WTC11 (cell line): Measurements from ENCODE around the gene TSEN2. TPM values are rescaled to one million over a fixed set of nuclear protein-coding genes. Genes with fewer than 3 reads are reported as not detected.
A peak's percentile ranks its signal among the peaks of the same experiment; 100 is the strongest.
"Not testable (repeated sequence)": the region's sequence is repeated elsewhere in the genome, so short reads cannot be mapped to it uniquely, and the experiment has no call there.

ENCODE experiments used
- ATAC-seq: fragments of 200-7000 bp; cut with Tn5 transposase; 2 replicates; pipeline ENCODE4 v1.10.0; 2021; ENCODE audit warnings: mild to moderate bottlenecking, moderate library complexity
- CTCF ChIA-PET: fragments of 300-600 bp; sonication (Branson Sonifier 250); formaldehyde crosslinking; loops from one replicate; lab custom pipeline; 2021; ENCODE audit warnings: antibody characterized with exemption; lab: Charles Lee
- POLR2A ChIA-PET: fragments of 350-600 bp; sonication (Branson Sonifier 250); formaldehyde crosslinking; loops from one replicate; lab custom pipeline; 2021; ENCODE audit warnings: antibody characterized with exemption; lab: Charles Lee
- DNase-seq: peaks from one replicate; pipeline ENCODE4 v3.0.0; 2021; ENCODE audit warnings: low spot score
- H3K27ac Mint-ChIP-seq: 2 replicates; pipeline ENCODE4 v1.8.0; 2021; ENCODE audit warnings: mixed read lengths
- H3K27me3 Mint-ChIP-seq: 2 replicates; pipeline ENCODE4 v1.8.0; 2021; ENCODE audit warnings: low read depth, mild to moderate bottlenecking, moderate library complexity, mixed read lengths
- H3K36me3 Mint-ChIP-seq: 2 replicates; pipeline ENCODE4 v1.8.0; 2021; ENCODE audit warnings: mixed read lengths
- H3K4me1 Mint-ChIP-seq: 2 replicates; pipeline ENCODE4 v1.8.0; 2022; ENCODE audit warnings: mixed read lengths
- H3K4me3 Mint-ChIP-seq: 2 replicates; pipeline ENCODE4 v1.8.0; 2021; ENCODE audit warnings: mild to moderate bottlenecking, moderate library complexity, mixed read lengths
- H3K9me3 Mint-ChIP-seq: 2 replicates; pipeline ENCODE4 v1.8.0; 2021; ENCODE audit warnings: mixed read lengths
- CTCF ChIP-seq: fragments of 200-600 bp; IDR thresholded peaks from 2 replicates; pipeline ENCODE4 v1.8.0; 2022; ENCODE audit warnings: antibody characterized with exemption
- E2F5 ChIP-seq: sonication (generic); formaldehyde crosslinking; IDR thresholded peaks from 2 replicates; pipeline ENCODE4 v1.8.1; 2022; ENCODE audit warnings: mild to moderate bottlenecking, moderate library complexity, missing genetic modification reagents
- FOXP1 ChIP-seq: sonication (generic); formaldehyde crosslinking; IDR thresholded peaks from 2 replicates; pipeline ENCODE4 v1.8.0; 2022; ENCODE audit warnings: missing genetic modification reagents, mild to moderate bottlenecking, moderate library complexity, borderline replicate concordance
- MLX ChIP-seq: sonication (generic); formaldehyde crosslinking; IDR thresholded peaks from 2 replicates; pipeline ENCODE4 v1.8.1; 2023; ENCODE audit warnings: mild to moderate bottlenecking, missing genetic modification reagents, moderate library complexity
- NFYB ChIP-seq: sonication (generic); formaldehyde crosslinking; conservative IDR thresholded peaks from 2 replicates; pipeline ENCODE4 v1.8.0; 2022; ENCODE audit warnings: low read depth, missing genetic modification reagents
- NR1H2 ChIP-seq: sonication (generic); formaldehyde crosslinking; IDR thresholded peaks from 2 replicates; pipeline ENCODE4 v1.9.0; 2021; ENCODE audit warnings: mild to moderate bottlenecking, moderate library complexity, missing genetic modification reagents
- TCF7 ChIP-seq: sonication (generic); formaldehyde crosslinking; IDR thresholded peaks from 2 replicates; pipeline ENCODE4 v1.8.0; 2022; ENCODE audit warnings: mild to moderate bottlenecking, low read depth, missing genetic modification reagents, moderate library complexity
- USF1 ChIP-seq: sonication (generic); formaldehyde crosslinking; IDR thresholded peaks from 2 replicates; pipeline ENCODE4 v1.8.0; 2022; ENCODE audit warnings: mild to moderate bottlenecking, missing genetic modification reagents
- USF2 ChIP-seq: sonication (generic); formaldehyde crosslinking; IDR thresholded peaks from 2 replicates; pipeline ENCODE4 v1.8.1; 2023; ENCODE audit warnings: mild to moderate bottlenecking, missing genetic modification reagents, moderate library complexity
- ZNF121 ChIP-seq: sonication (generic); formaldehyde crosslinking; IDR thresholded peaks from 2 replicates; pipeline ENCODE4 v1.8.0; 2023; ENCODE audit warnings: missing genetic modification reagents
- ZNF396 ChIP-seq: fragments of 250-450 bp; sonication (Bioruptor Pico); IDR thresholded peaks from 2 replicates; pipeline ENCODE4 v1.8.0; 2021; ENCODE audit warnings: mild to moderate bottlenecking, moderate library complexity, borderline replicate concordance
- ZNF512 ChIP-seq: sonication (generic); formaldehyde crosslinking; IDR thresholded peaks from 2 replicates; pipeline ENCODE4 v1.8.1; 2022; ENCODE audit warnings: missing genetic modification reagents, borderline replicate concordance
- ZSCAN18 ChIP-seq: fragments of 250-450 bp; sonication (Bioruptor Pico); IDR thresholded peaks from 2 replicates; pipeline ENCODE4 v2.1.2; 2022; ENCODE audit warnings: mild to moderate bottlenecking, moderate library complexity
- total RNA-seq: library from RNA; stranded (reverse); gene quantifications from 3 replicates; pipeline ENCODE4 v1.2.3, GENCODE V29; 2021

The TSEN2 gene
- total RNA-seq, 1 experiment from 2014 or later = 21.1 TPM

GRCh38 chr3:12447075-12447474 is 37.2 kb upstream of the TSEN2 start:
- Mint-ChIP-seq H3K4me1 (peaks cover 14% of the 10 kb centered on the region), H3K4me3 (no peak overlapping the region), H3K27me3 (peaks cover 3% of the 10 kb centered on the region), H3K36me3 (no peaks in the 10 kb centered on the region), H3K9me3 (peaks cover 6% of the 10 kb centered on the region), H3K27ac (no peak overlapping the region)
- ATAC-seq (no peak), DNase-seq (no peak)
- ChIA-PET CTCF (no interaction called here), POLR2A (no interaction called here)
- TF ChIP-seq ZNF512 (CRISPR knock-in tag) (0 out of 2 replicates have a peak, but pooled peaks have one; percentile 3), NR1H2 (CRISPR knock-in tag) (no peak)

GRCh38 chr3:12448404-12449202 is 35.7 kb upstream of the TSEN2 start:
- CTCF ChIA-PET = interaction anchor here (1.4 kb wide), 1 partner anchor 31 kb away, joined by 5 read pairs; no protein-coding TSS in a partner anchor
- DNase-seq = not testable (repeated sequence)

GRCh38 chr3:12449889-12450682 is 34.2 kb upstream of the TSEN2 start:
- no peak for DNase-seq
- POLR2A ChIA-PET = no interaction called here
- H3K27ac Mint-ChIP-seq = no peak overlapping the region
- no peak for TF ChIP-seq TCF7
- no peak for TF ChIP-seq ZNF121 (CRISPR knock-in tag)
- TF ChIP-seq ZNF396 = no peak
- no peak for TF ChIP-seq FOXP1 (CRISPR knock-in tag)
- TF ChIP-seq MLX (CRISPR knock-in tag) = no peak
- TF ChIP-seq NFYB (CRISPR knock-in tag) = no peak
- peak; percentile 50; the same call in 1 of the 2 replicates for TF ChIP-seq USF1 (CRISPR knock-in tag)
- TF ChIP-seq USF2 (CRISPR knock-in tag) = peak; percentile 80
- CTCF ChIA-PET = interaction anchor here (1.0 to 1.4 kb wide), 2 partner anchors 30 to 315 kb away, joined by 3 to 5 read pairs; no protein-coding TSS in a partner anchor
- H3K4me3 Mint-ChIP-seq = no peak overlapping the region
- no peaks in the 10 kb centered on the region for H3K36me3 Mint-ChIP-seq
- ATAC-seq = no peak
- H3K9me3 Mint-ChIP-seq = peaks cover 6% of the 10 kb centered on the region
- H3K27me3 Mint-ChIP-seq = peaks cover 3% of the 10 kb centered on the region
- H3K4me1 Mint-ChIP-seq = peaks cover 6% of the 10 kb centered on the region

More at GRCh38 chr3:12448404-12449202, 35.7 kb upstream of the TSEN2 start:
- H3K27ac Mint-ChIP-seq, H3K27me3 Mint-ChIP-seq, H3K36me3 Mint-ChIP-seq, H3K4me3 Mint-ChIP-seq, POLR2A ChIA-PET, H3K9me3 Mint-ChIP-seq: not testable (repeated sequence)
- peak; percentile 21; the same call in 1 of the 2 replicates for ATAC-seq
- peaks cover 14% of the 10 kb centered on the region for H3K4me1 Mint-ChIP-seq

- peaks cover 6% of the 10 kb centered on the region for H3K9me3 Mint-ChIP-seq
- no peak for DNase-seq
- H3K4me3 Mint-ChIP-seq = no peak overlapping the region
- no peak for ATAC-seq
- POLR2A ChIA-PET = no interaction called here
- no peaks in the 10 kb centered on the region for H3K36me3 Mint-ChIP-seq
- no peak overlapping the region for H3K27ac Mint-ChIP-seq
- CTCF ChIA-PET = no interaction called here
- H3K27me3 Mint-ChIP-seq = peaks cover 3% of the 10 kb centered on the region
- no peaks in the 10 kb centered on the region for H3K4me1 Mint-ChIP-seq
- TF ChIP-seq CTCF (no peak), E2F5 (CRISPR knock-in tag) (no peak), ZSCAN18 (no peak)
Observed at GRCh38 chr3:12451481-12451880, 32.8 kb upstream of the TSEN2 start.
